ENCODE data around the gene TRIM29.

The TRIM29 gene

GRCh38 chr11:120096369-120097191, 41.3 kb downstream of the TRIM29 start:
- no peak for DNase-seq (ENCODE audit: low spot score)

DNA sequence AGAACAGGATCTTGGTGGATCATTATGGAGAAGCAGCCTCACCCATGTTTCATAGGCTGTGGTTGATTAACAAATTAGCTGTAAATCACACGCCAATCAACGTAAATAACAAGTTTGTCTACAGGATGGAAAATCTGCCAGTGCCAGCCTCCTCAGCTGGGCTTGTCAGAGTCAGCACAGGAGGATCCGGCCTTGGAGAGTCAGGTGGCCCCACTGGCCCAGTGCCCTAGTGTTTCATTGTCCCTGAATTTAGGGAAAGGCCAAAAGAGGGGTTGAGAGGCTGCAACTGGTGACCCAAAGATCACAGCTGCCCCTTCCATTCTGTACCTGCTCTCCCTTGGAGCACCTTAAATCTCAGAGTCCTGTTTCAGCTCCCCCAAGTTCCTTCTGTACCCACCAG, 42.4 kb downstream of the TRIM29 start:
- DNase-seq (ENCODE audit: low spot score), result no peak

- DNase-seq (ENCODE audit: low spot score), result no peak
These were observed 46.2 kb downstream of the TRIM29 start for GRCh38 chr11:120091701-120092100.

GRCh38 chr11:120091121-120091520, 46.8 kb downstream of the TRIM29 start:
- no peak for DNase-seq (ENCODE audit: low spot score)

DNA sequence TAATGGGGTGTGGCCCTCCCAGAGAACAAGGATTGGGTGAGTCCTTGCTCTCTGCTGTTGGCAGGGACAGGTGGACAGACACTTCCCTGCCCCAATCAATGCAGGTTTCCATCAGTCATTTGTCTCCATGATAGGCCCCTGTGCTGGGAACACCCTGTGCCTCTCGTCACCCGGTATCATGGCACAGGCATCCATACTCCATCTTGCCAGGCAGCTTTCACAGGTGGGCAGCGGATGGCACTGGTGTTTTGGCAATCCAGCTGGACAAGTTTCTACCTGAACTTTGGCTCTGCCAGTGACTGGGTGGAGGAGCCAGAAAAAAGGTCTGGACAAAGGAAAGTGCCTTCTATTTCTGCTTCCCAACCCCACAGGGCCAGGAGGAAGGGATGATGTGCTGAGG, 47.5 kb downstream of the TRIM29 start:
- DNase-seq (ENCODE audit: low spot score), result no peak

- no peak for DNase-seq (ENCODE audit: low spot score)
These were observed 48.6 kb downstream of the TRIM29 start for GRCh38 chr11:120089036-120090001.

DNA sequence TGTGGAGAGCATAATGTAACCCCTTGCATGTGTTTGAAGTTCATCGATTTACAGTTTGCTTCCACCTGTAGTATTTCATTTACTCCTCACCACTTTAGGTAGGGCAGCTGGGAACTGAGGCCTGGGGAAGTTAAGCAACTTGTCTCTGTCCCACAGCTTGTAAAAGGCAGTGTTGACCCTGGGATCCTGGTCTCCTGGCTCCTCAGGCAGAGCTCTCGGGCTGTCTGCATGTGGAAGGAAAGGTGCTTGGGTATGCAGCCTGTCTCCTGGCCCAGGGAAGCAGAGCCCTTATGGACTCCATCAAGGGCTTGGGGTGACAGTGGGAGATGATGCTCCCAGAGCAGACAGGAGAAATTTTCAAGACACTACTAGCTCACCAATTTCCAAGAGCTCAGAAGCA, 49.9 kb downstream of the TRIM29 start:
- DNase-seq (ENCODE audit: low spot score), result no peak

DNA sequence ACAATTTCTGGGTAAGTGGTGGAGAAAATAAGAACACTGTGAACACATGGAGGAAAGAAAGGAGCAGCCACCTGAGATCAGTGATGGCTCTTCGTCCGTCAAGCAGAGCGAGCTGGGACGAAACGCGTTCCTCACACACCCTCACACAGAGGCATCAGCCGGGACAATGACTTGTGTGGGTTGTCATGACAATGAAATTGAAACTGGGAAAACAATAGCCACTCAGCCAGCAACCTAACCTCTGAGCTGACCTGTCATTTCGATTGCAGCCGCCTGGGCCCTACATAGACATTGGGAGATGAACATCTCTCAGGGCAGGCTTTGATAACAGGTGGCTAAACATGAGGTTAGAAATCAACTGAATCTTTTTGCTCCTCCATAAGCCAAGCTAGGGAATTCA, 51.3 kb downstream of the TRIM29 start:
- no peak for DNase-seq (ENCODE audit: low spot score)

GRCh38 chr11:120079750-120080610, 57.9 kb downstream of the TRIM29 start:
- no peak for DNase-seq (ENCODE audit: low spot score)

GRCh38 chr11:120078397-120078796, 59.5 kb downstream of the TRIM29 start:
- no peak for DNase-seq (ENCODE audit: low spot score)

GRCh38 chr11:120074076-120074475, 63.8 kb downstream of the TRIM29 start:
- DNase-seq (ENCODE audit: low spot score), result no peak

- no peak for DNase-seq (ENCODE audit: low spot score)
These were observed 64.7 kb downstream of the TRIM29 start for GRCh38 chr11:120073196-120073595.

DNA sequence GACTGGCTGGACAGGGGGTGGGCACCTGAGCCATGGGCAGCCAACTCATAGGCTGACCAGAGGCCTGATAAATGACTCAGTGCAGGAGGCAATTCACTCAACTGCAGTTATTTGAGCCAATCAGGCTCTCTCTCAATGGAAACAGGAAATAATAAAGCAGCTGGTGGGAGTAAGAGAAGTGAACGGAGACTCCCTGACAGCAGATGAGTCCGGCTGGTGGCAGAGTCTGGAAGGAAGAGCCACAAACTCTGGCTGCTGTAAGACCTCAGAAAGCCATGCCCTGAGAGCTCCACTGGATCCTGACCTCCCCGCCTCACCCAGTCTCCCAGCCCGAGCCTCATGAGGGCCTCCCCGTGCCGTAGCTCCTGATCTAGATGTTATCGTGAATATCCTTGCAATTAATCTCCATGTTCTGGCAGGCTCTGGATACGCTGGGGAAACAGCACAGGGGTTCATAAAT, 69.8 kb downstream of the TRIM29 start:
- no peak for DNase-seq (ENCODE audit: low spot score)

DNA sequence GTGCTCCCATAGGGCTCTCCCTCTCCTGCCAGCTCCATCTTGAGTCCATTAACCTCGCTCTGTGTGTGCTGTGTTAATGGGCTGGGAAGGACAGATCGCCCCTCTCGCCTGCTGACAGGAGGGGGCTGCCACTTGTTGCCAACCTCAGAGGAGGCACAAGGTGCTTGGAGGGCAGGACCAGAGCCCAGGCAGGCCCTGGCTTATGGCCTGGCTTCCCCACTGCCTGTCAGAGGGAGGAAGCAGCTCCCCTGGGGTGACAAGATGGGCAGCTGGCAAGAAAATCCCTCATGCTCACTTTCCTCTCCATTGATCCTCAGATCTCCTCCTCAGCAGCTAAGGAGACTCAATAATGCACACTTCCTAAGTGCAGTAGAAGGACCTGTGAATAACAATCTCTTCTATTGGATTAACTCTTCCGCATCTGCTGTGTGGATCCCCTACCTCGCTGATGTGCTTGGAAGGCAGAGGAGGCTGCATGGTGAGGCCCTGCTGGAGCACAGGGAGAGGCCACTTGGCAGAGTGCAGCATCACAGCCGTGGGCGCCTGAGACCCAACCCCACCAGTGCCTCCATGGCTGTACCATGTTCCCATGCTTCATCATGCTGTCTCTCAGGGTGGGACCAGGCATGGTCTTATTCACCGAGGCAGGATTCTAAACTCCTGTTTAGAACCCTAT, 70.3 kb downstream of the TRIM29 start:
- no peak for DNase-seq (ENCODE audit: low spot score)

DNA sequence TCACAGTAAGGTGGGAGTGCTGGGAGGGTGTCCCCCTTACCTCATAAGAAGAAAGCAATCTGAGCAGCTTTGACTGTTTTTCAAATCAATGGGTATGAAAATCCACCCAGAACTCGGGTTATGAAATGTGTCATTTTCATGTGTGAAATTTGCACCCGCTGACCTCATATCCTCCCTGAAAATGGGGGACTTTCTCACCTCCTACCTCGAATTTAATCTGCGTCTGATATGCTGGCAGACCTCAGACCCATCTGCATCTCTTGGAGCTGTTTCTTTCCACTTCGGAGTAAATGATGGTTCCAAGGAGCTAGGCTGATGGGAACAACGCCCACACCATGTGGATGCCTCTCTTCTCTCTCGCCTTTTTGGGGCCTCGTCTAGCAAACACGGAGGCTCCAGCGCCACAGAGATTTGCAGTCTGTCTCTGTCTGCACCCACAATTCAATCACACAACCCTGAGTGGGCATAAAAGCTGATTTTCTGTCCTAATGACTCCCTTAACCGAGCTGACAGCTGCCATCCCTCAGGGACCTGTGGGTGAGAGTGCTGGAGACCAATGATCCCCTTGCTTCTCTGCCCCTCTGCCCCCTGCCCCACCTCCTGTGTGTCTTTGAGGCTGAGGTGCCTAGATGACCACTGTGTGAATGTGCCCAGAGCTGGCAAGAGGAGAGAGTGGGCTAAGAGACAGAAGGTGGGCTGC, 71.0 kb downstream of the TRIM29 start:
- DNase-seq (ENCODE audit: low spot score), result no peak

DNA sequence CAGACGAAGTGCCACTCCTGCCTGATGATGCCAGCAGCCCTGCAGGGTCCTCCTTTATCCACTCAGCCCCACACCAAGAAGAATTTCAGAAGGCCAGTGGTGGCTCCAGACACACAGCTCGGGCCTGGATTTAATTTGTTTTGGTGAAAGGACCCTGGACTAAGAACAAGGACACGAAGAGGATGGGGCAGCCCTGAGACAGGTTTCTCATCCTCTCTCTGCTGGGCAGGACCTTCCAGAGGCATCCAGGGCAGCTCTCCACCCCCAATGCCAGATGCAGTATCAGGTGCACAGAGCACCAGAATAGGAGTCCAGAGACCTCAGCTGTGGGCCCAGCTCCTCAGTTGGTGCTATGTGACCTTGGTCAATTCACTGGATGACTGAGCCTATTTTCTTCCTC, 72.0 kb downstream of the TRIM29 start:
- no peak for DNase-seq (ENCODE audit: low spot score)

DNA sequence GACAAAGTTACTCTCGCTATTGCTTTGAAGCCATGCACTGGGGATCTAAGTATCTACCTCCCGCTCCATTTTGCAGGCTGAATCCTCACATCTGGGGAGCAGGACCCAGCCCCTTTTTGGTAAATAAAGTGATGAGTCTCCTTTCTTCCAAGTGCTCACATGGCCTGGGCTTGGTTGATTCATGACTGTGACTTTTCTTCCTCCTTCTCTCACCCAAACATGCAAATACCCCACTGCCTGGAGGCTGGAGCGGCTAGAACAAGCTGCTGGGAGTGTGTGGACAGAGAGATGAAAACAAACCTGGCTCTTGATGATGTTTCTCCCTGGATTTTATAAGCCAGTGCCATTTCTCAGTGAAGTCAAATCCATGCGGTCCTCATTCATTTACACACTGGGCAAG, 72.7 kb downstream of the TRIM29 start:
- DNase-seq (ENCODE audit: low spot score), result no peak

DNA sequence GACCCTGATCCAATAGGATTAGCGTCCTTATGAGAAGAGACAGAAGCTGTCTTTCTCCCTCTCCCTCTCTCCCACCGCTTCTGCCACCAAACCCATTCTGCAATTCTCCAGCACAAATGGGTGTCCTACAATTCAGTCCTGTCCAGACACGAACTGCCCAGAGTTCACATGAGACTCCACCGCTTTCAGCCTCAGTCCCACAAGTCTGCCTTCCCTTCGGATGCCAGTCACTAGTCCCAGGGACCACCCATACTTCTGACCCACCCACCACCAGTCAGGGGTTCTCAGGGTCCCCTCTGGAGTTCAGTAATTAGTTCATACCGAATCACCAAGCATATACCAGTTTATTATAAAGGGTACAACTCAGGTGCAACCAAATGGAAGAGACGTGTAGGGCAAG, 73.6 kb downstream of the TRIM29 start:
- no peak for DNase-seq (ENCODE audit: low spot score)

GRCh38 chr11:120063686-120064340, 74.1 kb downstream of the TRIM29 start:
- DNase-seq (ENCODE audit: low spot score), result no peak

GRCh38 chr11:120062561-120062930, 75.4 kb downstream of the TRIM29 start:
- DNase-seq (ENCODE audit: low spot score), result no peak
